GM12801 (cell line): Measurements from ENCODE around the gene TNFSF13B.

ENCODE experiments used
- CTCF ChIP-seq: IDR thresholded peaks from one replicate; pipeline ENCODE4 v1.5.1; 2011; ENCODE audit warnings: control low read depth; ENCODE audit not compliant: insufficient read length; ENCODE audit errors: extremely low read depth

Gene TNFSF13B

GRCh38 chr13:108249150-108249549 is 20.4 kb upstream of the TNFSF13B start:
- no peak for TF ChIP-seq CTCF

GRCh38 chr13:108257248-108257647 is 12.3 kb upstream of the TNFSF13B start:
- no peak for TF ChIP-seq CTCF

GRCh38 chr13:108263621-108264355 is 5.7 kb upstream of the TNFSF13B start:
- no peak for TF ChIP-seq CTCF

GRCh38 chr13:108266321-108266990 is 3.1 kb upstream of the TNFSF13B start:
- TF ChIP-seq CTCF: no peak

GRCh38 chr13:108267347-108267746 is 2.2 kb upstream of the TNFSF13B start:
- no peak for TF ChIP-seq CTCF

- no peak for TF ChIP-seq CTCF
Observed at GRCh38 chr13:108268466-108269112, 929 bp upstream of the TNFSF13B start.

GRCh38 chr13:108270442-108270841 is 924 bp downstream of the TNFSF13B start:
- TF ChIP-seq CTCF: no peak
